Neural progenitor cell (in vitro differentiated cells): ENCODE results near the gene ZDBF2. TPM values are rescaled to one million over a fixed set of nuclear protein-coding genes. Genes with fewer than 3 reads are reported as not detected.

ENCODE experiments used
- DNase-seq: peaks from one replicate; pipeline ENCODE4 v3.0.0-alpha.2; 2016; ENCODE audit warnings: low spot score
- H2AFZ ChIP-seq: fragments of 200-600 bp; sonication (generic); replicated peaks from 2 replicates; pipeline ENCODE4 v1.6.1; 2016; ENCODE audit warnings: antibody characterized with exemption
- H3F3A ChIP-seq: fragments of 200-600 bp; sonication (generic); 2 replicates; pipeline ENCODE4 v1.6.1; 2016; ENCODE audit warnings: antibody characterized with exemption, low read depth
- H3K27ac ChIP-seq: fragments of 200-600 bp; sonication (generic); 2 replicates; pipeline ENCODE4 v1.5.1; 2016; ENCODE audit warnings: mild to moderate bottlenecking
- H3K27me3 ChIP-seq: fragments of 200-600 bp; sonication (generic); 2 replicates; pipeline ENCODE4 v1.6.1; 2016; ENCODE audit warnings: mild to moderate bottlenecking, moderate library complexity
- H3K36me3 ChIP-seq: fragments of 200-600 bp; sonication (generic); 2 replicates; pipeline ENCODE4 v1.5.1; 2016
- H3K4me1 ChIP-seq: fragments of 200-600 bp; sonication (generic); 2 replicates; pipeline ENCODE4 v1.6.1; 2016; ENCODE audit warnings: mixed run types
- H3K4me2 ChIP-seq: fragments of 200-600 bp; sonication (generic); 2 replicates; pipeline ENCODE4 v1.6.1; 2016
- H3K4me3 ChIP-seq: fragments of 200-600 bp; sonication (generic); 2 replicates; pipeline ENCODE4 v1.5.1; 2016
- H3K79me2 ChIP-seq: fragments of 200-600 bp; sonication (generic); 2 replicates; pipeline ENCODE4 v1.6.1; 2016; ENCODE audit warnings: low read depth
- H3K9ac ChIP-seq: fragments of 200-600 bp; sonication (generic); 2 replicates; pipeline ENCODE4 v1.6.1; 2016
- H3K9me3 ChIP-seq: fragments of 200-600 bp; sonication (generic); 2 replicates; pipeline ENCODE4 v1.5.1; 2016; ENCODE audit warnings: low read depth
- H4K20me1 ChIP-seq: fragments of 200-600 bp; sonication (generic); 2 replicates; pipeline ENCODE4 v1.6.1; 2016; ENCODE audit warnings: low read depth
- H3K27ac Mint-ChIP-seq: 3 replicates; pipeline ENCODE4 v1.8.0; 2021; ENCODE audit warnings: mixed read lengths
- H3K27me3 Mint-ChIP-seq: 2 replicates; pipeline ENCODE4 v1.8.0; 2022; ENCODE audit warnings: low read depth, mild to moderate bottlenecking, inconsistent platforms, moderate library complexity, mixed read lengths; ENCODE audit not compliant: insufficient read depth
- H3K36me3 Mint-ChIP-seq: 3 replicates; pipeline ENCODE4 v1.8.0; 2021; ENCODE audit warnings: mixed read lengths
- H3K4me1 Mint-ChIP-seq: 3 replicates; pipeline ENCODE4 v1.8.0; 2021; ENCODE audit warnings: mixed read lengths
- H3K4me3 Mint-ChIP-seq: 3 replicates; pipeline ENCODE4 v1.8.0; 2021; ENCODE audit warnings: mild to moderate bottlenecking, moderate library complexity, mixed read lengths
- H3K9me3 Mint-ChIP-seq: 3 replicates; pipeline ENCODE4 v1.8.0; 2020; ENCODE audit warnings: mixed read lengths
- CTCF ChIP-seq: fragments of 200-600 bp; sonication (generic); IDR thresholded peaks from 2 replicates; pipeline ENCODE4 v1.5.1; 2017; ENCODE audit warnings: antibody characterized with exemption, mild to moderate bottlenecking
- EZH2 ChIP-seq: fragments of 200-600 bp; sonication (generic); IDR thresholded peaks from 2 replicates; pipeline ENCODE4 v1.6.1; 2017; ENCODE audit warnings: antibody characterized with exemption, mild to moderate bottlenecking, moderate library complexity
- EZH2phosphoT487 ChIP-seq: fragments of 200-600 bp; sonication (generic); IDR thresholded peaks from 2 replicates; pipeline ENCODE4 v1.6.1; 2017; ENCODE audit warnings: antibody characterized with exemption
- total RNA-seq: library from RNA; depleted of rRNA; stranded (reverse); fragments of >200 nt; gene quantifications from 2 replicates; pipeline ENCODE4 v1.2.3, GENCODE V29; 2015; ENCODE audit warnings: low replicate concordance

Gene ZDBF2
- total RNA-seq, 1 donor from 2014 or later: 83.6 TPM

DNA sequence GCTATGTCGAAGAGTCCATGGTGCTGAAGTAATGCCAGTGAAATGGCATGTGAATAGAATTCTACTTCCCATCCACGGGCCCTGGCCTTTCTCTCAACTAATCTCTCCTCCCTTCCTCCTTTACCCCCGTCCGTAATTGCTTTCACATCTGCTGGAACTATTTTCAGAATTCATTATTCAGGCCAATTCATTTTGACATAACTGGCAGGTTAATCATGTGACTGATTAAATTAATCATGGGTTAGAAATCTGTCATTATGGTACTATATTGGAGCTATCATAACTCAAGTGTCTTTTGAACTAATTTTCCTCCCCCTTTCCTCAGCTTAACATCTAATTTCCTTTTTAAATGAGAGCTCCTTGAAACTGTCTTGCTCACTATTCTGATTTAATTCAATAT lies 66.9 kb downstream of the ZDBF2 start:
- no peak for TF ChIP-seq CTCF
- TF ChIP-seq EZH2: no peak
- no peak for TF ChIP-seq EZH2phosphoT487
- Histone ChIP-seq H2AFZ (no peak overlapping the region), H3K79me2 (no peaks in the 10 kb centered on the region), H3F3A (no peaks in the 10 kb centered on the region), H3K4me3 (no peak overlapping the region), H3K4me1 (no peaks in the 10 kb centered on the region), H3K4me2 (no peak overlapping the region), H3K9me3 (no peaks in the 10 kb centered on the region), H4K20me1 (no peaks in the 10 kb centered on the region), H3K36me3 (no peaks in the 10 kb centered on the region), H3K27me3 (no peaks in the 10 kb centered on the region), H3K27ac (no peak overlapping the region), H3K9ac (no peak overlapping the region)
- Mint-ChIP-seq H3K4me3 (no peak overlapping the region), H3K9me3 (peaks cover 4% of the 10 kb centered on the region), H3K4me1 (no peaks in the 10 kb centered on the region), H3K27me3 (no peaks in the 10 kb centered on the region), H3K27ac (no peak overlapping the region), H3K36me3 (no peaks in the 10 kb centered on the region)
- DNase-seq: no peak

GRCh38 chr2:206343144-206343543 lies 68.7 kb downstream of the ZDBF2 start:
- no peaks in the 10 kb centered on the region for H3K4me1 ChIP-seq
- no peaks in the 10 kb centered on the region for H4K20me1 ChIP-seq
- TF ChIP-seq EZH2phosphoT487: no peak
- no peak for TF ChIP-seq CTCF
- no peak for TF ChIP-seq EZH2
- DNase-seq: no peak
- no peaks in the 10 kb centered on the region for H3F3A ChIP-seq
- Mint-ChIP-seq H3K9me3 (peaks cover 5% of the 10 kb centered on the region), H3K27ac (no peak overlapping the region), H3K4me1 (no peaks in the 10 kb centered on the region), H3K27me3 (no peaks in the 10 kb centered on the region), H3K36me3 (peaks cover under 1% of the 10 kb centered on the region), H3K4me3 (no peak overlapping the region)
- H3K9ac ChIP-seq: no peak overlapping the region
- H3K79me2 ChIP-seq: no peaks in the 10 kb centered on the region
- H3K4me2 ChIP-seq: no peak overlapping the region
- no peaks in the 10 kb centered on the region for H3K9me3 ChIP-seq
- no peaks in the 10 kb centered on the region for H3K36me3 ChIP-seq
- no peak overlapping the region for H3K4me3 ChIP-seq
- H3K27me3 ChIP-seq: no peaks in the 10 kb centered on the region
- no peak overlapping the region for H2AFZ ChIP-seq
- no peak overlapping the region for H3K27ac ChIP-seq

- peaks cover 10% of the 10 kb centered on the region for H3K9me3 Mint-ChIP-seq
- no peak overlapping the region for H3K4me3 ChIP-seq
- H3K4me1 ChIP-seq: no peaks in the 10 kb centered on the region
- H3K4me1 Mint-ChIP-seq: no peaks in the 10 kb centered on the region
- H3K4me3 Mint-ChIP-seq: no peak overlapping the region
- no peak overlapping the region for H3K27ac ChIP-seq
- H3K27me3 ChIP-seq: no peaks in the 10 kb centered on the region
- H3K27me3 Mint-ChIP-seq: no peaks in the 10 kb centered on the region
- no peak overlapping the region for H2AFZ ChIP-seq
- H3F3A ChIP-seq: no peaks in the 10 kb centered on the region
- H3K36me3 Mint-ChIP-seq: peaks cover 2% of the 10 kb centered on the region
- TF ChIP-seq CTCF (no peak), EZH2phosphoT487 (no peak), EZH2 (no peak)
- no peak overlapping the region for H3K9ac ChIP-seq
- H3K4me2 ChIP-seq: no peak overlapping the region
- H3K9me3 ChIP-seq: no peaks in the 10 kb centered on the region
- H3K79me2 ChIP-seq: no peaks in the 10 kb centered on the region
- H3K36me3 ChIP-seq: no peaks in the 10 kb centered on the region
- no peak for DNase-seq
- H4K20me1 ChIP-seq: no peaks in the 10 kb centered on the region
- no peak overlapping the region for H3K27ac Mint-ChIP-seq
Observed at GRCh38 chr2:206343816-206344215, 69.4 kb downstream of the ZDBF2 start.

DNA sequence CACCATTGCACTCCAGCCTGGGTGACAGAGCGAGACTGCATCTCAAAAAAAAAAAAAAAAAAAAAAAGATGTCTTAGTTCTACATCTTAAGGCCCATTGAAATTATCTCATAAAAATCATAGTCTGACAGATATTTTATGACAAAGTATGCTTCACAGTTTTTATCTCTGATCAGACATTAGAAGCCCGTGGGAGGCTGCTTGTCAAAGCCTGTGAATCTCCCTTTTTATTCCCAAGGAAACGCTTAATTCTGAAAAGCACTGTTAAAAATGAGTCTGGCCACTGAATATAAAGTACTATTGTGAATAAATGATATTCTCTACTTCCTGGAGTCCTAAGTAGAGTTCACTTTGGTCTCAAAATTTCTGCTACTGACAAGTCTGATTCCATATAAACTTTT lies 71.1 kb downstream of the ZDBF2 start:
- peaks cover 2% of the 10 kb centered on the region for H3K9me3 ChIP-seq
- H3K27me3 ChIP-seq: no peaks in the 10 kb centered on the region
- no peak overlapping the region for H3K27ac Mint-ChIP-seq
- DNase-seq: no peak
- H3K4me2 ChIP-seq: no peak overlapping the region
- H4K20me1 ChIP-seq: no peaks in the 10 kb centered on the region
- no peaks in the 10 kb centered on the region for H3F3A ChIP-seq
- no peaks in the 10 kb centered on the region for H3K27me3 Mint-ChIP-seq
- no peak overlapping the region for H3K27ac ChIP-seq
- H3K4me1 Mint-ChIP-seq: no peaks in the 10 kb centered on the region
- H2AFZ ChIP-seq: no peak overlapping the region
- TF ChIP-seq EZH2phosphoT487 (no peak), CTCF (no peak), EZH2 (no peak)
- no peaks in the 10 kb centered on the region for H3K4me1 ChIP-seq
- H3K79me2 ChIP-seq: no peaks in the 10 kb centered on the region
- no peak overlapping the region for H3K4me3 Mint-ChIP-seq
- H3K9ac ChIP-seq: no peak overlapping the region
- H3K36me3 ChIP-seq: no peaks in the 10 kb centered on the region
- H3K36me3 Mint-ChIP-seq: peaks cover 8% of the 10 kb centered on the region
- peaks cover 21% of the 10 kb centered on the region for H3K9me3 Mint-ChIP-seq
- H3K4me3 ChIP-seq: no peak overlapping the region
